GM12878 (cell line): Measurements from ENCODE around the gene ANKRD11. TPM values are rescaled to one million over a fixed set of nuclear protein-coding genes. Genes with fewer than 3 reads are reported as not detected.

Source experiments
- ATAC-seq: fragments of 200-7000 bp; cut with Tn5 transposase; 3 replicates; pipeline ENCODE4 v1.9.1; 2020; ENCODE audit warnings: mild to moderate bottlenecking, moderate library complexity
- BruUV-seq: library from RNA; stranded (reverse); fragments of 400-500 nt; replicated peaks from 2 replicates; lab custom pipeline; 2021; lab: Mats Ljungman, UMichigan
- CTCF ChIA-PET: fragments of 300-600 bp; sonication (Branson Sonifier 250); formaldehyde crosslinking; extraction: SDS; loops from one replicate; lab custom pipeline; 2021; ENCODE audit warnings: inconsistent platforms; lab: Yijun Ruan, JAX
- POLR2A ChIA-PET: fragments of 350-600 bp; formaldehyde crosslinking; extraction: SDS; loops from one replicate; lab custom pipeline; 2021; ENCODE audit warnings: inconsistent platforms; lab: Charles Lee
- RAD21 ChIA-PET: fragments of 300-600 bp; sonication (Branson Sonifier 250); formaldehyde crosslinking; loops from one replicate; lab custom pipeline; 2023; ENCODE audit warnings: antibody characterized with exemption; ENCODE audit not compliant: unreplicated experiment; lab: Charles Lee
- SMC1A ChIA-PET: fragments of 300-600 bp; sonication (Branson Sonifier 250); formaldehyde crosslinking; loops from one replicate; lab custom pipeline; 2023; ENCODE audit not compliant: unreplicated experiment, uncharacterized antibody; lab: Charles Lee
- DNase-seq: peaks from one replicate; pipeline ENCODE4 v3.0.0-alpha.2; 2011; ENCODE audit warnings: low read depth, low spot score
- FAIRE-seq: peaks from 3 replicates; lab custom pipeline; 2011; peaks lifted over from hg19 to GRCh38; lab: Jason Lieb, UNC
- H2AFZ ChIP-seq: 2 replicates; pipeline ENCODE4 v1.6.0; 2011; ENCODE audit warnings: low read depth, low read length, control low read depth; ENCODE audit not compliant: control insufficient read depth
- H3K27ac ChIP-seq: 2 replicates; pipeline ENCODE4 v1.5.1; 2011; ENCODE audit warnings: control low read depth; ENCODE audit not compliant: control insufficient read depth, insufficient read depth
- H3K27me3 ChIP-seq, 2 experiments: replicated peaks in 1 of 2; 2 replicates each; pipeline versions ENCODE4 v1.6.0 to v1.6.1; 2011; ENCODE audit warnings: low read length in 1 of 2; ENCODE audit not compliant: control insufficient read depth in 2 of 2, insufficient read depth in 2 of 2
- H3K36me3 ChIP-seq, 2 experiments: 2 replicates each; pipeline ENCODE4 v1.5.1; 2011; ENCODE audit warnings: low read length in 1 of 2; ENCODE audit not compliant: control insufficient read depth in 2 of 2, insufficient read depth in 2 of 2
- H3K4me1 ChIP-seq: 2 replicates; pipeline ENCODE4 v1.6.1; 2011; ENCODE audit warnings: mild to moderate bottlenecking, low read length, moderate library complexity, mixed read lengths; ENCODE audit not compliant: control insufficient read depth, insufficient read depth
- H3K4me2 ChIP-seq: 2 replicates; pipeline ENCODE4 v1.6.0; 2011; ENCODE audit warnings: control low read depth; ENCODE audit not compliant: control insufficient read depth, insufficient read depth
- H3K4me3 ChIP-seq: fragments of 200-600 bp; sonication (generic); 2 replicates; pipeline ENCODE4 v1.5.1; 2016
- H3K79me2 ChIP-seq: 2 replicates; pipeline ENCODE4 v1.6.0; 2011; ENCODE audit warnings: low read length; ENCODE audit not compliant: control insufficient read depth, insufficient read depth
- H3K9ac ChIP-seq: 2 replicates; pipeline ENCODE4 v1.8.0; 2011; ENCODE audit warnings: low read length, control low read depth, mixed read lengths; ENCODE audit not compliant: control insufficient read depth, insufficient read depth
- H3K9me3 ChIP-seq: replicated peaks from 3 replicates; pipeline ENCODE4 v1.5.1; 2011; ENCODE audit warnings: mild to moderate bottlenecking, low read length; ENCODE audit not compliant: control insufficient read depth, insufficient read depth
- H4K20me1 ChIP-seq: 2 replicates; pipeline ENCODE4 v1.6.0; 2011; ENCODE audit not compliant: control insufficient read depth, insufficient read depth
- GATAD2B ChIP-seq: fragments of 450-650 bp; conservative IDR thresholded peaks from 2 replicates; pipeline ENCODE4 v1.6.1; 2017; ENCODE audit warnings: low read depth, mild to moderate bottlenecking, moderate library complexity
- MXI1 ChIP-seq: fragments of 150-350 bp; IDR thresholded peaks from 2 replicates; pipeline ENCODE4 v1.6.1; 2011; ENCODE audit warnings: low read depth, mild to moderate bottlenecking, inconsistent platforms, low read length, improper control_type of control experiment
- PAX8 ChIP-seq: fragments of 450-650 bp; IDR thresholded peaks from 2 replicates; pipeline ENCODE4 v1.6.1; 2017; ENCODE audit warnings: mild to moderate bottlenecking, moderate library complexity
- PML ChIP-seq: IDR thresholded peaks from 2 replicates; pipeline ENCODE4 v1.6.1; 2012; ENCODE audit warnings: low read length, inconsistent platforms
- RELA ChIP-seq: fragments of 450-650 bp; IDR thresholded peaks from 2 replicates; pipeline ENCODE4 v1.8.0; 2014; ENCODE audit warnings: borderline replicate concordance; ENCODE audit not compliant: partially characterized antibody
- SIN3A ChIP-seq: IDR thresholded peaks from 2 replicates; pipeline ENCODE4 v1.6.1; 2012; ENCODE audit warnings: low read depth, low read length, improper control_type of control experiment
- WRNIP1 ChIP-seq: IDR thresholded peaks from 2 replicates; pipeline ENCODE4 v1.6.1; 2011; ENCODE audit warnings: low read depth, low read length, improper control_type of control experiment, borderline replicate concordance
- WGBS: methylation state at CpG from one replicate; pipeline ENCODE4 v1.1.6; 2016; ENCODE audit warnings: low lambda C conversion rate; ENCODE audit not compliant: insufficient replicate concordance, insufficient coverage; ENCODE audit errors: missing lambda C conversion rate; 5-methylcytosine and 5-hydroxymethylcytosine counted together
- in situ Hi-C: fragments of 300-500 bp; cut with MboI; formaldehyde crosslinking; loops from 9 replicates; pipeline ENCODE4 v1.14.3; 2018; ENCODE audit warnings: mixed read lengths
- intact Hi-C: fragments of 100-400 bp; cut with micrococcal nuclease; formaldehyde crosslinking; loops from one replicate; pipeline ENCODE4 v1.14.2; 2022; ENCODE audit not compliant: unreplicated experiment
- polyA plus RNA-seq, 11 experiments: library from polyadenylated mRNA; depleted of rRNA in 4 of 11; unstranded in 6 of 11; stranded (reverse) in 5 of 11; fragments of >200 nt; fragmentation: Nextera tagmentation in 4 of 11; fragmentation: Illumina TruSeq in 1 of 11; extraction: Ambion mirVana in 4 of 11; extraction: Trizol in 1 of 11; gene quantifications; 1 replicate in 1 of 11; 2 replicates in 10 of 11; pipeline versions ENCODE4 v1.2.1 to v1.2.3, GENCODE V29; 2011 to 2016; ENCODE audit warnings: inconsistent platforms in 2 of 11, missing spikeins in 2 of 11, low read depth in 1 of 11
- total RNA-seq, 4 experiments: library from RNA; depleted of rRNA in 3 of 4; stranded (reverse); fragments of >200 nt in 3 of 4; fragmentation: Illumina TruSeq in 1 of 4; extraction: Trizol in 1 of 4; gene quantifications; 2 replicates each; pipeline versions ENCODE4 v1.2.1 to v1.2.3, GENCODE V29; 2013 to 2021
- TF ChIP-seq, protein P1 (sequence below): IDR thresholded peaks from 2 replicates; pipeline ENCODE4 v1.6.1; 2012; ENCODE audit warnings: low read length, inconsistent platforms
- TF ChIP-seq, protein P2 (sequence below): fragments of 450-650 bp; IDR thresholded peaks from 2 replicates; pipeline ENCODE4 v1.6.1; 2014; ENCODE audit warnings: mild to moderate bottlenecking
- TF ChIP-seq, protein P3 (sequence below): fragments of 450-650 bp; IDR thresholded peaks from 2 replicates; pipeline ENCODE4 v1.6.1; 2016; ENCODE audit warnings: mild to moderate bottlenecking

The ANKRD11 gene
- total and polyA plus RNA-seq, 10 of the 15 experiments (the other 5 are each of a cell fraction or from before 2014, with no cell fraction given) = 5.1 to 103 (median 27.4) TPM

DNA sequence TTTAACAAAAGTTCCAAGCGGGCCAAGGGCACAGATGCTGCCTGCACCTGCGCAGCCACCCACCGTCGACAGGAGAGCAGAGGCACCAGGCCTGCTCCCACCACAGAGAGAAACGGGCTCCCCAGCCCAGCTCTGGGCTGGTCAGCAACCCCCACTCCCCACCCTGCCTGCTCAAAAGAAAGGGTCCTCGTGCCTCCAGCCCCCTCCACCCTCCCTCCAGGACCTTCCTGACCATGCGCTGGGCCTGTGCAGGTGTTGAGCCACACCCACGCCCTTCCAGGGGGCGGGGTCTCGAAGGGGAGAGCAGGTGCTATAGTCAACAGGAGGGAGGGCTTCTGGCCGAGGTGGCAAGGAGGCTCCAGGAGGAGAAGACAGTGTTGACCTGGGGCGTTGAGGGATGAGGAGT lies 247.6 kb downstream of the ANKRD11 start:
- no peak overlapping the region for H3K27ac ChIP-seq
- no TSS peak for BruUV-seq
- H3K9me3 ChIP-seq = no peaks in the 10 kb centered on the region
- H3K4me2 ChIP-seq = no peak overlapping the region
- H3K79me2 ChIP-seq = peaks cover 7% of the 10 kb centered on the region
- FAIRE-seq (no peak), ATAC-seq (no peak), DNase-seq (no peak)
- SMC1A ChIA-PET = no interaction called here
- in situ Hi-C loops = no loop called here
- H3K9ac ChIP-seq = no peak overlapping the region
- no peak overlapping the region for H2AFZ ChIP-seq
- POLR2A ChIA-PET = no interaction called here
- H3K4me1 ChIP-seq = no peaks in the 10 kb centered on the region; the same call in 1 of the 2 replicates
- RAD21 ChIA-PET = no interaction called here
- TF ChIP-seq RELA = no peak
- no peak for TF ChIP-seq MXI1
- TF ChIP-seq PAX8 = no peak
- TF ChIP-seq, protein P1, sequence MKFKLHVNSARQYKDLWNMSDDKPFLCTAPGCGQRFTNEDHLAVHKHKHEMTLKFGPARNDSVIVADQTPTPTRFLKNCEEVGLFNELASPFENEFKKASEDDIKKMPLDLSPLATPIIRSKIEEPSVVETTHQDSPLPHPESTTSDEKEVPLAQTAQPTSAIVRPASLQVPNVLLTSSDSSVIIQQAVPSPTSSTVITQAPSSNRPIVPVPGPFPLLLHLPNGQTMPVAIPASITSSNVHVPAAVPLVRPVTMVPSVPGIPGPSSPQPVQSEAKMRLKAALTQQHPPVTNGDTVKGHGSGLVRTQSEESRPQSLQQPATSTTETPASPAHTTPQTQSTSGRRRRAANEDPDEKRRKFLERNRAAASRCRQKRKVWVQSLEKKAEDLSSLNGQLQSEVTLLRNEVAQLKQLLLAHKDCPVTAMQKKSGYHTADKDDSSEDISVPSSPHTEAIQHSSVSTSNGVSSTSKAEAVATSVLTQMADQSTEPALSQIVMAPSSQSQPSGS = no peak
- TF ChIP-seq PML = no peak
- TF ChIP-seq WRNIP1 = no peak
- TF ChIP-seq, protein P2, sequence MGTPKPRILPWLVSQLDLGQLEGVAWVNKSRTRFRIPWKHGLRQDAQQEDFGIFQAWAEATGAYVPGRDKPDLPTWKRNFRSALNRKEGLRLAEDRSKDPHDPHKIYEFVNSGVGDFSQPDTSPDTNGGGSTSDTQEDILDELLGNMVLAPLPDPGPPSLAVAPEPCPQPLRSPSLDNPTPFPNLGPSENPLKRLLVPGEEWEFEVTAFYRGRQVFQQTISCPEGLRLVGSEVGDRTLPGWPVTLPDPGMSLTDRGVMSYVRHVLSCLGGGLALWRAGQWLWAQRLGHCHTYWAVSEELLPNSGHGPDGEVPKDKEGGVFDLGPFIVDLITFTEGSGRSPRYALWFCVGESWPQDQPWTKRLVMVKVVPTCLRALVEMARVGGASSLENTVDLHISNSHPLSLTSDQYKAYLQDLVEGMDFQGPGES = no peak
- TF ChIP-seq SIN3A = no peak
- no peak for TF ChIP-seq GATAD2B
- TF ChIP-seq, protein P3, sequence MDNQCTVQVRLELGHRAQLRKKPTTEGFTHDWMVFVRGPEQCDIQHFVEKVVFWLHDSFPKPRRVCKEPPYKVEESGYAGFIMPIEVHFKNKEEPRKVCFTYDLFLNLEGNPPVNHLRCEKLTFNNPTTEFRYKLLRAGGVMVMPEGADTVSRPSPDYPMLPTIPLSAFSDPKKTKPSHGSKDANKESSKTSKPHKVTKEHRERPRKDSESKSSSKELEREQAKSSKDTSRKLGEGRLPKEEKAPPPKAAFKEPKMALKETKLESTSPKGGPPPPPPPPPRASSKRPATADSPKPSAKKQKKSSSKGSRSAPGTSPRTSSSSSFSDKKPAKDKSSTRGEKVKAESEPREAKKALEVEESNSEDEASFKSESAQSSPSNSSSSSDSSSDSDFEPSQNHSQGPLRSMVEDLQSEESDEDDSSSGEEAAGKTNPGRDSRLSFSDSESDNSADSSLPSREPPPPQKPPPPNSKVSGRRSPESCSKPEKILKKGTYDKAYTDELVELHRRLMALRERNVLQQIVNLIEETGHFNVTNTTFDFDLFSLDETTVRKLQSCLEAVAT = no peak
- intact Hi-C loops = loop anchor here (5.0 kb wide), 2 partner anchors 245 to 315 kb away; no protein-coding TSS in a partner anchor
- CTCF ChIA-PET = no interaction called here
- no peak overlapping the region for H3K4me3 ChIP-seq
- no peaks in the 10 kb centered on the region for H3K36me3 ChIP-seq
- no peaks in the 10 kb centered on the region for H4K20me1 ChIP-seq
- WGBS = 58% methylated on average over 12 of the region's 12 CpGs
- no peaks in the 10 kb centered on the region for H3K27me3 ChIP-seq
